ENCODE data around the gene CDC42BPB. TPM values are rescaled to one million over a fixed set of nuclear protein-coding genes. Genes with fewer than 3 reads are reported as not detected.

CDC42BPB gene
- total RNA-seq, 4 donors from 2014 or later, result 80.6 to 157 (median 118) TPM

- DNase-seq, result no peak
- TF ChIP-seq POLR2A (IDR thresholded peaks at IDR 0.05), result no peak
- no peak for TF ChIP-seq CTCF (IDR thresholded peaks at IDR 0.05)
- intact Hi-C loops (cut with DNase I; ENCODE audit: low total_unique reads), result no loop called here
- no peaks in the 10 kb centered on the region for H3K9me3 ChIP-seq
- no peaks in the 10 kb centered on the region for H3K27me3 ChIP-seq
- peak overlapping the region; percentile 68 to 69 for H3K27ac ChIP-seq
- H3K4me3 ChIP-seq, result no peak overlapping the region
- H3K4me1 ChIP-seq, result peaks cover 3 to 7% of the 10 kb centered on the region in 2 donors
- H3K36me3 ChIP-seq, result no peaks in the 10 kb centered on the region
Measured at GRCh38 chr14:103031566-103031911, 25.8 kb downstream of the CDC42BPB start.

GRCh38 chr14:103030741-103031565 lies 26.4 kb downstream of the CDC42BPB start:
- intact Hi-C loops (cut with DNase I; ENCODE audit: low total_unique reads), result no loop called here
- no peak for DNase-seq
- Histone ChIP-seq H3K4me3 (no peak overlapping the region), H3K27me3 (no peaks in the 10 kb centered on the region), H3K36me3 (no peaks in the 10 kb centered on the region), H3K4me1 (peaks cover 3 to 7% of the 10 kb centered on the region in 2 donors), H3K27ac (peak overlapping the region; percentile 68 to 69), H3K9me3 (no peaks in the 10 kb centered on the region)
- TF ChIP-seq POLR2A (IDR thresholded peaks at IDR 0.05), result no peak
- no peak for TF ChIP-seq CTCF (IDR thresholded peaks at IDR 0.05)

GRCh38 chr14:103029936-103030335 lies 27.4 kb downstream of the CDC42BPB start:
- intact Hi-C loops (cut with DNase I; ENCODE audit: low total_unique reads), result no loop called here
- no peak overlapping the region for H3K4me3 ChIP-seq
- H3K9me3 ChIP-seq, result no peaks in the 10 kb centered on the region
- TF ChIP-seq CTCF (IDR thresholded peaks at IDR 0.05) (no peak), POLR2A (IDR thresholded peaks at IDR 0.05) (no peak)
- no peaks in the 10 kb centered on the region for H3K27me3 ChIP-seq
- H3K27ac ChIP-seq, result peak overlapping the region; percentile 68 to 69
- peaks cover 3 to 7% of the 10 kb centered on the region in 2 donors for H3K4me1 ChIP-seq
- no peaks in the 10 kb centered on the region for H3K36me3 ChIP-seq
- no peak for DNase-seq

- H3K27me3 ChIP-seq, result no peaks in the 10 kb centered on the region
- H3K4me3 ChIP-seq, result no peak overlapping the region
- no peak for DNase-seq
- no peak for TF ChIP-seq POLR2A (IDR thresholded peaks at IDR 0.05)
- TF ChIP-seq CTCF (IDR thresholded peaks at IDR 0.05), result no peak
- intact Hi-C loops (cut with DNase I; ENCODE audit: low total_unique reads), result no loop called here
- H3K4me1 ChIP-seq, result peaks cover 3 to 7% of the 10 kb centered on the region in 2 donors
- no peaks in the 10 kb centered on the region for H3K36me3 ChIP-seq
- H3K27ac ChIP-seq, result peak overlapping the region in 1 of 2 donors; percentile 69
- H3K9me3 ChIP-seq, result no peaks in the 10 kb centered on the region
Measured at GRCh38 chr14:103028772-103029171, 28.6 kb downstream of the CDC42BPB start.

- Histone ChIP-seq H3K9me3 (no peaks in the 10 kb centered on the region), H3K4me3 (no peak overlapping the region), H3K4me1 (peaks cover 3 to 7% of the 10 kb centered on the region in 2 donors), H3K27me3 (no peaks in the 10 kb centered on the region), H3K36me3 (no peaks in the 10 kb centered on the region), H3K27ac (peak overlapping the region in 1 of 2 donors; percentile 69)
- intact Hi-C loops (cut with DNase I; ENCODE audit: low total_unique reads), result no loop called here
- no peak for DNase-seq
- TF ChIP-seq POLR2A (IDR thresholded peaks at IDR 0.05), result no peak
- TF ChIP-seq CTCF (IDR thresholded peaks at IDR 0.05), result no peak
Measured at GRCh38 chr14:103028161-103028767, 29.1 kb downstream of the CDC42BPB start.
